HPDE6-E6E7 (cell line): ENCODE measurements around the gene CUL3.
"Not testable (repeated sequence)": the region's sequence is repeated elsewhere in the genome, so short reads cannot be mapped to it uniquely, and the experiment has no call there.

Source experiments
- DNase-seq: peaks from one replicate; pipeline ENCODE4 v3.0.0; 2011; ENCODE audit warnings: missing footprints; ENCODE audit errors: extremely low spot score

The CUL3 gene

GRCh38 chr2:224585211-224586088 lies at the start of gene CUL3:
TSS of gene CUL3 (minus strand) at chr2:224585363. CDS start at chr2:224585009, 354 bp downstream.
- peak; percentile 84 for DNase-seq

DNA sequence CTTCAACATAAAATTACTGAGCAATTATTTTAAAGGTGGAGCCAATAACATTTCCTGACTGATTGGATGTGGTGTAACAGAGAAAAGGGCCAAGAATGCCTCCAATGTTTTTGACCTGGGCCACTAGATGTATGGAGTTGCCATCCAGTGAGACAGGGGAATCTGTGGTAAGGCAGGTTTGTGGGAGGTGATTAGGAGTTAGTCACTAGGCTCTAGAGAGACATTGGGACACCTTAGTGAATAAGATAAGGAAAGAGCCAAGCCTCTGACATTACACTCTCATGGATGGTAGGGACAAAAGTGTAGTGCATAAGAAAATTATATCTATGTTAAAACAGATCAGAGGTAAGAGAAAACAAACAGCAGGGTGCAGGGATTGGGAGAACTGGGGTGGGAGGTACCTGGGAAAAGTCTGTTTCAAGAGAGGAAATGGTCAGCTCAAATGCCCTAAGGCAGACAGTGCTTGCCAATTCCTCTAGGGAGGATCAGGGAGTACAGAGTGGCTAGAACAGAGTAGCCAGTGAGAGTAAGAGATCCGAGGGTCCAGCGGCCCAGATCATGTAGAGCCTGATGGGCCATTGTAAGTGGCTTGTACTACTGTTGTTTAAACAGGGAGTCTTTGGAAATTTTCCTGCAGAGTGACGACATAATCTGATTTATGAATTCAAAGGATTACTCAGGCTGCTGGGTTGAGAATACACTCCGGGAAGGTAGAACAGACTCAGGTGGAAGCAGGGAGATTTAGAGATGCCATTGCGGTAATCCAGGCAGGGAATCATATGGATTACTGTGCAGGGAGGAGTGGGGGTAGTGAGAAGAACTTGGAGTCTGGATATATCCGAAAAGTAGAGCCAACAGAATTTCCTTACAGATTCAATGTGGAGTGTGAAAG lies 45.7 kb upstream of the CUL3 start:
- no peak for DNase-seq

- DNase-seq: no peak
These were observed 43.3 kb upstream of the CUL3 start for GRCh38 chr2:224628416-224628815.

DNA sequence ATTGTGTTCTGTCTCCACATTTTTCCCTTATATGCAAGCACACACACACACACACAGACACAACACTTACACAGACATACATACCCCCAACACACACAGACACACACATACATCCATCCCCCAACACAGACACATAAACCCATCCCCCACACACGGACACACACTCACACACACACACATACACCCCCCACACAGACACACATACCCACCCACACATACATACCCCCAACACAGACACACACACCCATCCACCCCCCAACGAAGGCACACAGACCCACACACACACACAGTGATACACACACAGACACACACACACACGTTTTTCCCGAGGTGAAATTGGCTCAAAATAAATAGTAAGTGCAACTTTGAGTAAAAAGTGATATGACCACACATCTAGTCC lies 41.6 kb upstream of the CUL3 start:
- no peak for DNase-seq

DNA sequence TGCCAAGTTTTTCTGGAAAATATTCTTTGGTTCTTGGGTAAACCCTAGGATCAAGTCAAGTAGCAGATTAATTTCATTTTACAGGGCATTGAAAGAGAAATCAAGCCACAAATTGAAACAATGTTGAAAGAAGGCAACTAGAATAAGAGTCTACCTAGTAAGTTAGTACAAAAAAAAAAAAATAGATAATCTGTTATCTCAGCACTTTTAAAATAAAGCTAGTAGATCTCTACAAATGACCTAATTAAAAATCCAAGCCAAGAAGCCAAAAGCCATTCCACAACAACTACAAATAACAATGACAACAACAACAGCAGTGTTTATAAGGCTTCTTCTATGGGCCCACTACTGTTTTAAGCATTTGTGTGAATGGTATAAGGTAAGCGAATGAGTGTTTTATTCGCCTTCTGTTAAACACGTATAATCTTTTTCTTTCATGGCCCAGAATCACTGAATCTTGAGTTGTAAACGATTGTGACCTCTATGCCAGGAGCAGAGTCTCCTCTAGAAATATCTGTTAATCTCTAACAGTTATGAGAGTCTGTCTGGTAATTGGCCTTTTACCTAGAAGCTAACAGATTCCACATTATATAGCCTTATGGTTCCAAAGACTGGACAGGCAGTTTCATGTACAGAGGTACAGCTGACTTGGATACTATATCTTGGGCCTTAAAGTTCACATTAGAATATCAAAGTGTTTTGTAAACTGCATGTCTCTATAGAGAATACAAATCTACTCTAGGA lies 28.6 kb upstream of the CUL3 start:
- no peak for DNase-seq

DNA sequence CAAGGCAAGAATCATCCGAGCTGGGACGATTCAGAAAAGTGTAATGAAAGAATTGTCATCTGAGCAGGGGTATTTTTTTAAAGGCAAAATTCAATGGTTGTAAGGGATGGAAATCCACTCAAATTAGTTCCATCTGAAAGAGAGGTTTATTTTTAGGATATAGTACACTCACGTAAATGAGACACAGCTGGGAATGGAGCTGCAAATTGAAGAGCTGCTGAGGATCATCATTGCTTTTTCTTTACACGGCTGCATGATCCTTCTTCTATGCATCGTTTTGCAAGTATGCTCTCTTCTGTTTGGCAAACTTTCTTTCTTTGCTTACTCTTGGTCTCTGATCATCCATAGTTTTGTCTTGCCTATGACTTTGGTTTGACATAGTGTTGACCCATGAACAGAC lies 27.4 kb upstream of the CUL3 start:
- DNase-seq: no peak

GRCh38 chr2:224611938-224612337 lies 26.8 kb upstream of the CUL3 start:
- no peak for DNase-seq

- no peak for DNase-seq
These were observed 22.9 kb upstream of the CUL3 start for GRCh38 chr2:224608104-224608503.

- DNase-seq: not testable (repeated sequence)
These were observed 18.8 kb upstream of the CUL3 start for GRCh38 chr2:224603746-224604500.

DNA sequence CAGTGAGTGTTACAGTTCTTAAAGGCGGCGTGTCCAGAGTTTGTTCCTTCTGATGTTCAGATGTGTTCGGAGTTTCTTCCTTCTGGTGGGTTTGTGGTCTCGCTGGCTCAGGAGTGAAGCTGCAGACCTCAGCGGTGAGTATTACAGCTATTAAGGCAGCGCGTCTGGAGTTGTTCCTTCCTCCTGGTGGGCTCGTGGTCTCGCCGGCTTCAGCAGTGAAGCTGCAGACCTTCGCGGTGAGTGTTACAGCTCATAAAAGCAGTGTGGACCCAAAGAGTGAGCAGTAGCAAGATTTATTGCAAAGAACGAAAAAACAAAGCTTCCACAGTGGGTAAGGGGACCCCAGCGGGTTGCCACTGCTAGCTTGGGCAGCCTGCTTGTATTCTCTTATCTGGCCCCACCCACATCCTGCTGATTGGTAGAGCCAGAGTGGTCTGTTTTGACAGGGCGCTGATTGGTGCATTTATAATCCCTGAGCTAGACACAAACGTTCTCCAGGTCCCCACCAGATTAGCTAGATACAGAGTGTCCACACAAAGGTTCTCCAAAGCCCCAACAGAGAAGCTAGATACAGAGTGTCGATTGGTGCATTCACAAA lies 17.7 kb upstream of the CUL3 start:
- DNase-seq: not testable (repeated sequence)

- no peak for DNase-seq
These were observed 16.8 kb upstream of the CUL3 start for GRCh38 chr2:224601923-224602322.

- no peak for DNase-seq
These were observed 13.5 kb upstream of the CUL3 start for GRCh38 chr2:224598678-224599077.

GRCh38 chr2:224596289-224596688 lies 11.1 kb upstream of the CUL3 start:
- no peak for DNase-seq

- DNase-seq: no peak
These were observed 10.4 kb upstream of the CUL3 start for GRCh38 chr2:224595518-224595917.

DNA sequence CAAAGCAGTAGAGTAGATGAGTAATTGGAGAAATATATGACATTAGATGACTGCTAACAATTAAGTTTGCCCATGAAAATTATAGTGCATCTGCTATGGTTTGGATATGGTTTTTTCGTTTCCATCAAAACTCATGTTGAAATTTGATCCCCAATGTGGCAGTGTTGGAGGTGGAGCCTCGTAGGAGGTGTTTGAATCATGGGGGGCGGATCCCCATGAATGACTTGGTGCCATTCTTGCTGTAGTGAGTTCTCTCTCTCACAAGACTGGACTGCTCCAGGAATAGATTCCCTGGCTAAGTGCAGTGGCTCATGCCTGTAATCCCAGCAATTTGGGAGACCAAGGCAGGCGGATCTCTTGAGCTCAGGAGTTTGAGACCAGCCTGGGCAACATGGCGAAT lies 9.7 kb upstream of the CUL3 start:
- DNase-seq: no peak

DNA sequence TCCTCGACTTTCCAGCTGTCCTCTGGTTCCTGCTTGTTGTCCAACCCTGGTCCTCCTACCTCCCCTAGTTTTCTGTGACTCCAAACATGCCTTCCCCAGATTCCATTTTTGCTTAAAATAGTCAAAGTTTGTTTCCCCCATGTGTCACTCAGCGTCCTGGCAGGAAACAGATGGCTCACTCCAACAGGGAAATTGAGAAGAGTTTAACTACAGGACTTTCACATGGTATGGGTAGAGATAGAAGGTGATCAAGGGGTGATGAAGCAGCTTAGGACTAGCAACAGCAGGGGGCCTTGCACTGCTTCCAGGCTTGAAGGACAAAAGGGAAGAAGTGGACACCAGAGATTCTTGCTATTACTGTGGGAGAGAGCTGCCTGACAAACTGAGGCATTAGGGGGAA lies 6.1 kb upstream of the CUL3 start:
- DNase-seq: no peak

DNA sequence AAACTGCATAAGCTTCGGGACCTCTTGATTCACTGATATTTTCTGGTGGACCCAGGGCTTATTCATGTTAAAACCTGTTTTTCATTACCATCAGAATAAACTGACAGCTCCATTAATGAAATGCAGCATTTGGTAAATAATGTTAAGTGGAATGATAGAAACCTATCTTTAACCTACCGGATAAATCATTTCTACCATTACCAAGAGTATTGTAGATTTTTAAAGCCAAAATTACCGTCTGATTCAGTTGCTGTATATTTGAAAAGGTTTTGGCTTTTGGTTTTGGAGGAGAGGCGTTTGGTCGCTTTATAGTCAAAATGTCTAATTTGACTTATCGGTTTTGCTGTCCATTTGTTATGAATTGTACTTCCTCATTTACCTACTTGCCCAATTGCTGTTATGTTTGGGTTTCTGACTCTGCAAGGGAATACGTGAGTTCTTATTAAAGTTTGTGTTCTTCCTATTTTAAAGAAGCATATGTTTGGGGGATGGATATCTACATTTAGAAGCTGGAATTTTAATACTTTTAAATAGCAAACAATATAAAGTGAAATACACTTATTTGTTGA lies 1.0 kb upstream of the CUL3 start:
- DNase-seq: no peak

- peak; percentile 5 for DNase-seq
These were observed 365 bp downstream of the CUL3 start for GRCh38 chr2:224584785-224585210.

DNA sequence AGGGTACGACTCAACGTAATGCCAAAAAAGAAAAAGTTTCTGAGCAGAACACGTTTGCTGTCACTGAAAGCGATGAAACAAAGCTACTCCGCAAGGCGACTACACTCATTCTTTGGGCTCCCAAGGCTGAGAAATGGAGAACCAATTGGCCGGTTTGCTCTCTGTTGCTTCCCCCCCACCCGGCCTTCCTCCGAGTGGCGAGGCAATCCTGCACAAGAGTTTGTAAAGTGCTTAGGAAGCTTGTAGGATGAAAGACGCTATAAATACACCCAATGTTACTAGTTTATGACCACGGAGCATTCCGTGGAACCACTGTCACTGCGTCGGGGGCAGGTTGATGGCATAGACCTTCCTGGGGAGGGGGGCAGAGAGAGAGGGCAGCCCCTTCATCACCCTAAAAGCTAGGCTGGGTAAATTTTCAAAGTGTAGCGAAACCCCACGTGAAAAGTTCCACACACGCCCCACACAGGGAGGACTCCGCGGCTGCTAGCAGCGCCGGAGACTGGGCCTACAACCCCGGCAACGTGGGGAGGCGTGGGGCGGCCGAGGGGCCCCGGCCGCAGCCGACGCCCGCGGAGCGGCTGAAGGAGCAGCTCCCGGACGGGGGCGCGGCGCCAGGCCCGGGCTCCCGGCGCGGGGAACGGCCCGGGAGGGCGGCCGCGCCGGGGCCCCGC lies 915 bp downstream of the CUL3 start:
- peak; percentile 5 for DNase-seq

- not testable (repeated sequence) for DNase-seq
These were observed 2.1 kb downstream of the CUL3 start for GRCh38 chr2:224583033-224583432.
